Inflammatory macrophage treated with lipopolysaccharide for 4 hours (primary cell): ENCODE results near the gene TOP1.

Source experiments
- DNase-seq: peaks from one replicate; pipeline ENCODE4 v3.0.0-alpha.2; 2020

The TOP1 gene

DNA sequence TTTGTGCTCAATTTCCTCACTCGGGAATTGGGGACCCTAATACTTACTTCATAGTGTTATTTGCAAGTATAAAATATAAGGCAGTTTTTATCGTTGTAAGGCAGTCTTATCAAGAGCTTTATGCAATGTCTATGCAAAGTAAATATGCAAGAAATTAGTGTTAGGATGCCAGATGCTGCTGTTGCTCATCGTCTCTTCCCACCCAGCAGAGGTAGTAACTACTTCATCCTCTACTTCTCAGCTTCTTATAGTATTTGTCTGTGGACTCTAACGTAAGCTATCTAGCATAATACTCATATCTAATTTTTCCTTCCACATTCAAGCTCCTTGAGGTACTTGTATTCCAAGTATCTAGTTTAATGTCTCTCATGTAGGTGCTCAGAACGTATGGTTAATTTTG is 120.3 kb downstream of the TOP1 start:
- DNase-seq = no peak

DNA sequence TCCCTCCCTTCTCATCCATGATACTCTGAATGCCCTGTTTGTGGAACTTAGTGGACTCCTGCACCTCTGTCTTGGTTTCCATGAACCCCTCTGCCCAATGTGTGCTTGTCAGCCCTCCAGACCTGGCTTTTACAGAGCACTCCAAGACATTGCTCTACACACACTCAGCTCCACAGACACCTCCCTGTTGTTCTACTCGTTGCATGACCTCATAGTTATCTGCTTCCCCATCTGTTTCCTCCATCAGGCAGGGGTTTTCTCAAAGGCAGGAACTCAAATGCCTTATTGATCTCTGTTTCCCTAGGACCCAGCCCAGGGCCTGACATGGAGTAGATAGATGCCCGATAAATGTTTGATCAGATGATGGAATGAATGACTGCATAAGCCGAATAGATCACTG is 122.0 kb downstream of the TOP1 start:
- DNase-seq = no peak

DNA sequence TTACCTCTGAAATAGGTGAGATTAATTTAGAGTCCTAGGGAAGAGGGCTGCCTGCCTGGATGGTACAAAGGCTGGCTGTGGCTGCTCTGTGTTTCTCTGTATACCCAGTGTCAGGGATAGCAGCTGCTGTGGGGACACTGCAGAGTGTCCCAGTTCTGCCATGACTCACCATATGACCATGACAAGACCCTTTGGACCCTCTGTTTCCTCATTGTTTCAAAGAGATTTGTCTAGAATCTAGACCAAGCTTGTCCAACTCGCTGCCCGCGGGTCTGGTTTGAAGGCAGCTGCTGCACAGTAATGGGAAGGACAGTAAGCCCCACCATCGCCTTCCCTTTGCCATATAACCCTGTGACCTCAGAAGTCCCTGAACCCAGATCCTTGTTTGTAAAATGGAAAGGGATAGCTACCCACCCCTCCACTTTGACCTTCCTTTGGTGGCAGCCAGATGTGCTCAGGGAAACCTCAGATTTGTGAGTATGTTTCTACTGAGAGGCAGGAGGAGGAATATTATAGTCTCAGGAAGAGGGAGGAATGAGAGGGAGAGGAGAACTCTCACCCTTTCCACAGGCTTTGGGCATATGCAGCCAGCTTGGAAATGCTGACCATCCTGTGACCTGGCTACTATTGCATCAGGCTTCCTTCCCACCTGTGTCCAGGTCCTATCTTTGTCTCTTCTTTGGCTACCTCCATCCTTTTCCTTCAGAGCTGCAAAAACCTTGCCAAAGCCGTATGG is 122.7 kb downstream of the TOP1 start:
- DNase-seq = no peak

DNA sequence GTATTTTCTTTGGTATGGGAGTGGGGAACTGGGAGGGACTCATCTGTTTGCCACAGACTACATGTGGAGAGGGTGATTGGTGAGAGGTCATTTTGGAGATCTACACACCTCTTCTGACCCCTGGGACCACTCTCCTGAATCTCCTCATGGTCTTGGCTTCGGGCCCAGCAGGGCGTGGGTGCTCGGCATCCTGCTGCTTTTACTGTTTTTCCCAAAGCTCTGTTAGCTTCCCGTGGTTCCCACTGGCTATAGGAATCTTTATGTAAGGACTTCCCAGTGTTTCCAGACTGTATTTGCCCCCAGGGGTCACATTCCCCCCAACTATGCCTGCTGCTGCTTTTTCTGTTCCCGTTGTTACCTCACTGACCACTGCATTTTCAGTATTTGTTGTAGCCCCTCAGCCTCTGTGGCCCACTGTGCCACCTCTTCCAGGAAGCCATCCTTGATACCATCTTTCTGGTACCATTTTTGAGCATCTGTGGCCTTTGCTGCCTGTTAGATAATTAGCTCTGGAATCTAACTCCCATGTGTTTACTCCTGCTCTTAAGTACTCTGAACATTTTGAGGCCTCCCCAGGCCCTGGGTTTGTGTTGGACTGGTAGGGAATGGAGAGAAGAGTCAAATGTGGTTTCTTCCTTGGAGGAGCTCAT is 123.6 kb downstream of the TOP1 start:
- no peak for DNase-seq

DNA sequence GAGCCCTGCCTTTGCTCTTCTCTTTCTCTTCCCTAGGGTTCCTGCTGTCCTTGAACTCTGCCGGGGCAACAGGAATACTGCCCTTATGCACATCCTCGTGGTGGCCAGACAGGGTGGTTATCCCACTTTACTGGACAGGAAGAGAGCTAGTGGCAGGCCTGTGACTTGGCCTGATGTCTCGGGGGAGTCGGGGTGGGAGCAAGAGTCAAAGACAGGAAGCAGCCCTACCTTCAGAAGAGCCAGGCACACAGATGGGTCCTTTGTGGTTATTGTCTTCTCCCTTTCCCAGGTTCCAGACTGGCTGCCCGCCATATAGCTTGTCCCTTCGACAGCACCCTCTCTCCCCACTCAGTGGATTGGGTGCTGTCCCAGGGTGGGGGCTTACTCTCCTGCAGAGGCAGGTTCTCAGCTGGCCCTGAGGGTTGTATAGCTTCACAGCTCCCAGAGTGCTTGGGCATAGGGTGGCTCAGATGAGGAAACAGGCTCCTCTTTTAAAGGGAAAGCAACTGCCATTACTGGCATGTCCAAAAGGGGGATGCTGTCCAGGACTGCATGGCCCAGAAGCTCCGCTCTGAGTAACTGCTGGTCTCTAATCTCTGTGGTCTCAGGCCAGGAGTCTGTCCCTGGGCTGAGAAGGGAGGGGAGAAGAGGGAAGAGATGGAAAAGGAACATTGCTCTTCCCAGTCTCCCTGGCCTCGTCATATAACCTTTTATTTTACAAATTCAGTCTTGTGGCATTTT is 126.0 kb downstream of the TOP1 start:
- DNase-seq = no peak

DNA sequence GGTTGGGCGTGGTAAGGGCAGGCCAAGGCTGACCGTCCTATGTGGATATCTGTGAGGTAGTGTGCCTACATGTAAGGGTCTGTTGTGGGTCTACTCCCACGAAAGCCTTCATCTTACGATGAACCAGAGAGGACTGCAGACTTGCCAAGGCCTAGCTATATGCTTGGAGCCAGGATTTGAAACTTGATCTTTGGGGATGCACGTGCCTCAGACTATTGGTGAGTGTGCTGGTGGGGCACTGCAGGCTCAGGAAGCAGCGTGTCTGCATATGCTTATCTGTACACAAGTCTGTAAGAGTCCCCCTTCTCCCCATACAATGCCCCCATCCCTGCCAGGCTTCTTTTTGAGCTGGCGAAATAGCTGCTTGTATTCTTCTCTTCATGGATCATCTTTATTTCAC is 126.6 kb downstream of the TOP1 start:
- no peak for DNase-seq

DNA sequence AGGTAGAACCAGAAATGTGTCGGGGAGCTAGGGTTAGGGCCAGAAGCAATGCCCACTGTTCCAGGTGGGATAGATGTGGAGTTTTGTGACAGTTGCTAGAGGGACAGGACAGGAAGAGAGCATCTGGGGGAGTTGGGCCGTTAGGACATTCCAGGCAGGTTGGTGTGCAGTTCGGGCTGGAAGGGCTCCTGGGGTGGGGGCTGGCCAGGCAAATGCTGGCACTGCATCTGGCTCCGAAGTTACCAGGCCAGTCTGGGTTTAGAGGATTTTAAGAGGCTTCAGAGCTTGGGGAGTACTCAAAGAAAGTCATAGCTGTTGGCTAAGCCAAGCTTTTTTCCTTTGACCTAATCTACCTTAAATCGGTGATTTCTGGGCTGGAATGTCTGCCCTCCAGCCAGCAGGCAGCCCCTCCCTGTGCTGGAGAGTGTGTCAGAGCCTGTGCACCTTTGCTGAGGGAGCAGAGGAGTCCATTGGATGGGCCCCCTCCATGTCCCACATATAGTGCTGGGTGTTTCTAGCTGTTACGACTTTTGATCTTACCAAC is 129.5 kb downstream of the TOP1 start:
- DNase-seq = no peak

DNA sequence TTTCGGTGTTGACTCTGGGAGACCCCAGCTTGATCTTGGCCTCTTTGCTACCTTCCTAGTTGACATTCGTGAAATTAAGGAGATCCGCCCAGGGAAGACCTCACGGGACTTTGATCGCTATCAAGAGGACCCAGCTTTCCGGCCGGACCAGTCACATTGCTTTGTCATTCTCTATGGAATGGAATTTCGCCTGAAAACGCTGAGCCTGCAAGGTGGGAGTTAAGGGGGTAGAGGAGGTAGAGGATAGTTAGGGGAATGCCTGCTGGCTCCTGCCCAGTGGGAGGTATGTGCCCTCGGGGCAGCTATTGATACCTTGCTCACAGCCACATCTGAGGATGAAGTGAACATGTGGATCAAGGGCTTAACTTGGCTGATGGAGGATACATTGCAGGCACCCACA is 130.9 kb downstream of the TOP1 start:
- DNase-seq = no peak

DNA sequence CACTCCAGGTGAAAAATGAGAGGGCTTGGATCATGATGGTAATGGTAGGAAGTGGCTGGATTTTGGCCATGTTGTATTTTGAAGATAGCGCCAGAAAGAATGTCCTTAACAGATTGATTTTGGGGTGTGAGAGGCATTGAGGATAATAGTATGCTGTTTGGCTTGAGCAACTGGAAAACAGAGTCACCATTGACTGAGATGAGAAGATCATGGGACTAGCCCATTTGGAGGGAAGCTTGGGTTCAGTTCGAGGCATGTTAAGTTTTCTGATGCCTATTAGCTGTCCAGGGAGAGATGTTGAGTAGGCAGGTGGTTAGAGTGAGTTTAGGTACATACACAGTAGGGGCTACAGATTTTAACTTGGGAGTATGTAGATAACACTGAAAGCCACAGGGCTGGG is 132.1 kb downstream of the TOP1 start:
- no peak for DNase-seq

DNA sequence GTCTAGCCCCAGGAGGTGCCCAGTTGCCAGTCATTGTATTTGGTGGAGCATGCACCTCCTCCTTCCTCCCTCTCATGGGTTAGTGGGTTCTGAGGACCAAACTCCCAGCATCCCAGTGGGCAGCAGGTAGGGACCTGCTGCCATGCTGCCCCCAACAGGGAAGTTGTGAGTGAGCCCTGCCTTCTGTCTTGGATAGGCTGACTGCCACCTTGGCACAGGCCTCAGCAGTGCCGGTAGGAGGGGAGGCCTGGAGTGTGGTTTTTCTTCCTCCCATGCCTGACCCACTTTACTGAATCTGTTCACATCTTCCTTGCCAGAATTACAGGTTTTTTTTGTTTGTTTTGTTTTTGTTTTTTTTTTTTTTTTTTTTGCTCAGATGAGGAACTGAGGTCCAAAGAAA is 133.3 kb downstream of the TOP1 start:
- DNase-seq = no peak

DNA sequence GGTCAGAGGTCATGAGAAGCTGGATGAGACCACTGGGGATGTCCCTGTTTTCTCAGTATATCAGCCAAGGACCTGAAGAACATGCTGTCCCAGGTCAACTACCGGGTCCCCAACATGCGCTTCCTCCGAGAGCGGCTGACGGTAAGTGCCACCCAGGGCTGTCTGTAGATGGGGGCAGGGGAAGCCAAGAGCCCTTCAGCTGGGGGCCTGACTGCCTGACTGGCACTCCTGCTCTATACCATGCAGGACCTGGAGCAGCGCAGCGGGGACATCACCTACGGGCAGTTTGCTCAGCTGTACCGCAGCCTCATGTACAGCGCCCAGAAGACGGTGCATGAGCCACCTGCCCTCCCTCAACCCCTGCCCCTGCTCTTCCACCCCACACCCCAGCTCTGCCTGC is 133.8 kb downstream of the TOP1 start:
- no peak for DNase-seq

DNA sequence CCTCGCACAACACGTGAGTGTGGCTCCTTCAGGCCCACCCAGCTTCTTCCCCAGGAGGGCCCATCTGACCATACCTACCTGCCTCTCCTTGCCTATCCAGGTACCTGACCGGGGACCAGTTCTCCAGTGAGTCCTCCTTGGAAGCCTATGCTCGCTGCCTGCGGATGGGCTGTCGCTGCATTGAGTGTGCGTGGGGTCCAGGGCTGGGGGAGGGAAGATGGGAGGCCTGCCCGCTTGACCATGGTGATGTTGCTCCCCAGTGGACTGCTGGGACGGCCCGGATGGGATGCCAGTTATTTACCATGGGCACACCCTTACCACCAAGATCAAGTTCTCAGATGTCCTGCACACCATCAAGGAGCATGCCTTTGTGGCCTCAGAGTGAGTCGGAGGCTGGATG is 135.2 kb downstream of the TOP1 start:
- DNase-seq = no peak

DNA sequence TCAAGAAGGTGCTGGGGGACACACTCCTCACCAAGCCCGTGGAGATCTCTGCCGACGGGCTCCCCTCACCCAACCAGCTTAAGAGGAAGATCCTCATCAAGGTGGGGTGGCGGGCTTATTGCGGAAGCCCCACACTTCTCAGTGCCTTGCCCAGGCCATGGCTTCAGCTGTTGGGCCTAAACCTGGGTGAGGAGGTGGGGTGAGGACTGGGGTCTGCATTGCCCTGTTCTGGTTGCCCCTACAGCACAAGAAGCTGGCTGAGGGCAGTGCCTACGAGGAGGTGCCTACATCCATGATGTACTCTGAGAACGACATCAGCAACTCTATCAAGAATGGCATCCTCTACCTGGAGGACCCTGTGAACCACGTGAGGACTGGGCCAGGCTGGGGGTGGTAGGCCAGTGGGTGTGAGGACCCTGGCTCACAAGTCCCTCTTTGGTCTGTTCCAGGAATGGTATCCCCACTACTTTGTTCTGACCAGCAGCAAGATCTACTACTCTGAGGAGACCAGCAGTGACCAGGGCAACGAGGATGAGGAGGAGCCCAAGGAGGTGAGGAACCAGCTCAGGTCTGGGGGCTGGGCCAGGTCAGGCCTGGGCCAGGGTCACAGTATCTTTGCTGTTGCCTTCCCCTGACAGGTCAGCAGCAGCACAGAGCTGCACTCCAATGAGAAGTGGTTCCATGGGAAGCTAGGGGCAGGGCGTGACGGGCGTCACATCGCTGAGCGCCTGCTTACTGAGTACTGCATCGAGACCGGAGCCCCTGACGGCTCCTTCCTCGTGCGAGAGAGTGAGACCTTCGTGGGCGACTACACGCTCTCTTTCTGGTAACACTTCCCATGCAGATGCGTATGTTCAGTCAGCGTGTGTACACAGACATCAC is 136.6 kb downstream of the TOP1 start:
- DNase-seq = no peak

DNA sequence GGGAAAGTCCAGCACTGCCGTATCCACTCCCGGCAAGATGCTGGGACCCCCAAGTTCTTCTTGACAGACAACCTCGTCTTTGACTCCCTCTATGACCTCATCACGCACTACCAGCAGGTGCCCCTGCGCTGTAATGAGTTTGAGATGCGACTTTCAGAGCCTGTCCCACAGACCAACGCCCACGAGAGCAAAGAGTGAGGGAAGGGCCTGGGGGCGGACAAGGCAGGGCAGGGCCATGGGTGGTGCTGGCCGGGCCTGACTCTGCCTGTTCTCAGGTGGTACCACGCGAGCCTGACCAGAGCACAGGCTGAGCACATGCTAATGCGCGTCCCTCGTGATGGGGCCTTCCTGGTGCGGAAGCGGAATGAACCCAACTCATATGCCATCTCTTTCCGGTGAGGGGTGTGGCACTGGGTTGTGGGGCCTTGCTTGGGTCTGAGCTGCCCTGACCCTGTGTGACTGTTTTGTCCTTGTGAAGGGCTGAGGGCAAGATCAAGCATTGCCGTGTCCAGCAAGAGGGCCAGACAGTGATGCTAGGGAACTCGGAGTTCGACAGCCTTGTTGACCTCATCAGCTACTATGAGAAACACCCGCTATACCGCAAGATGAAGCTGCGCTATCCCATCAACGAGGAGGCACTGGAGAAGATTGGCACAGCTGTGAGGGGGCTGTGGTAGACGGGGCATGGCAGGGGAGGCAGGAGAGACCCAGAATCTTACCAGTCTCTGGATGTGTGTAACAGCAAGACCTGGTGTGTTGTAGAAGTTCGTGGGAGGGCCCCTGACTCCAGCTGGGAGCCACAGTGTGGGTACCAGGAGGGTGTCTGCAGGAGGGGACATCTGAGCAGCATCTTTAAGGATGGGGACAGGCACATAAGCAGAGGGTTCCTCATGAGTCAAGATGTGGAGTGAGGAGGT is 137.8 kb downstream of the TOP1 start:
- no peak for DNase-seq

DNA sequence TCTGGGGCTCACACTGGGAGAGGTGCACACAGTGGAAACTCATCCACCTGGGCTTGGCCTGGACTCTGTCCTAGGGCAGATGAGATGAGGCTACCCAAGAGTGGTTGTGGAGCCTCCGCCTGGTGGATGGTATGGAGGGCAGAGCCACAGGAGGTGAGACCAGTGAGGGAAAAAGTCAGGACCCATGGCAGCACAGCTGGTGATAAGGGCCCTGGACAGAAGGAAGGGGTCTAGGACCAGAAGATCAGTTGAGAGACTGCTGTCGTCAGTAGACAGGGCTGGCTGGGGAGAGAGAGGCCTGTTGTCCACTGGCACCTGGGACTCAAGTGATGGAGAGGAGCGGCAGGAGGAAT is 138.5 kb downstream of the TOP1 start:
- DNase-seq = no peak

DNA sequence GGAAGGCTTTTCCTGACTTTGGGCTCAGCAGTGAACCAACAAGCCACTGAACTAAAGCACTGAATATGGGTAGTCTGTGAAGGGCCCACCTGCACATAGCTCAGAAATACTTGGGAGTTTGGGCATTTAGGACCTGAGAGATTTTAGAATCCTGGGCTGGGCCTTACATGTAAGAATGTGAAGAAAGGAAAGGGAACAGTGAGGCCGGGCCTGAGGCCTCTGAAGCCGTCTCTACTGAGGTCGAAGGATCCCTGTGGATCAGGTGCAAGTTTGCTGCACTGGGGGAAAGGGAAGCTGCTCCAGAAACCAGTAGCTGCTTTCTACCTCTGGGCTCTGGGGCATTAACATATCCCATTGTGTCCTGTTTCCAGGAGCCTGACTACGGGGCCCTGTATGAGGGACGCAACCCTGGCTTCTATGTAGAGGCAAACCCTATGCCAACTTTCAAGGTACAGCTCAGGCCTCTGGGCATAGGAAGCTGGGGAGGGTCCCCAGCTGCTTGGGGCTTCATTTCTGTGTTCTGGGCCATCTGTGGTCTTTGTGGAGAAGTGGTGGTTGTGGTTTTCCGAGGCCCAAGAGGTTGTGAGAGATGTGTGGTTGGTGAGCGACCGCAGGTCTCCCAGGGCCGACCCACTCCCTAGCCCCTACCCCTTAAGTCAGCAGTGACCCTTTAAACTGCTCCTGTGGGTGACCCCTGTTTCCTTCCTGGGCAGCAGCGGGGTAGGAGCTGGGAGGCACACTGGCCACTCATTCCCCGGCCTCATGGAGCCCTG is 139.0 kb downstream of the TOP1 start:
- DNase-seq = no peak

DNA sequence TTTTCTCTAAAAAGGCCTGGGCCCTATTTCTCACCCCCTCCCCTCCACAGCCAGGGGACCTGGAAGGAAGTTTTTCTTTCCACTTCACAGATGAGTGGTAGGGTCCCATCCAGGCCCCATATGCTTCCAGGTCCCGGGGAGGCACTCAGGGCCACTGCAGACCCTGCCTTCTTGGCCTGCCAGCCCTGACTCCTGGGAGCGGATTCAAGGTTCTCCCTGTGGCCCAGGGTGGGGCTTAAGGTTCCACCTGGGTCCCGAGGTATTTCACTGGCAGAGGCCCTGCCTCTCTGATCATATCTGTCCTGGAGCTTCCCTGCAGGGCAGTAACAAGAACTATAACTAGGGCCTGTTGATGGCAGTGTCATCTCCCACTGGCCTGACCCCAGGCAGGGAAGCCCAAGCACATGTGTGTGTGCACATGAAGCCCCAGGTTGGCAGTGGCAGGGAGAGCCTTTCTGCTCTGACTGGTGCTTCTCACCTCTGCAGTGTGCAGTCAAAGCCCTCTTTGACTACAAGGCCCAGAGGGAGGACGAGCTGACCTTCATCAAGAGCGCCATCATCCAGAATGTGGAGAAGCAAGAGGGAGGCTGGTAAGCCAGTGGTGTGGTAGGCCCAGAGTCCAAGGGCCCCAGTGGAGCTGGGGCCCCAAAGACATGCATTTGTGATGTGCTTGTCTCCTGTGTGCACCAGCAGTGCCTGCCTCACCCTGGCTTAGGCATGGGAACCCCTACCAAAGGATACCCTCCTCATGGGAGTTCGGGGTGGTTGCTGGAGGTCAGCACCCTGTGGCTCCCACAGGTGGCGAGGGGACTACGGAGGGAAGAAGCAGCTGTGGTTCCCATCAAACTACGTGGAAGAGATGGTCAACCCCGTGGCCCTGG is 139.9 kb downstream of the TOP1 start:
- DNase-seq = no peak

DNA sequence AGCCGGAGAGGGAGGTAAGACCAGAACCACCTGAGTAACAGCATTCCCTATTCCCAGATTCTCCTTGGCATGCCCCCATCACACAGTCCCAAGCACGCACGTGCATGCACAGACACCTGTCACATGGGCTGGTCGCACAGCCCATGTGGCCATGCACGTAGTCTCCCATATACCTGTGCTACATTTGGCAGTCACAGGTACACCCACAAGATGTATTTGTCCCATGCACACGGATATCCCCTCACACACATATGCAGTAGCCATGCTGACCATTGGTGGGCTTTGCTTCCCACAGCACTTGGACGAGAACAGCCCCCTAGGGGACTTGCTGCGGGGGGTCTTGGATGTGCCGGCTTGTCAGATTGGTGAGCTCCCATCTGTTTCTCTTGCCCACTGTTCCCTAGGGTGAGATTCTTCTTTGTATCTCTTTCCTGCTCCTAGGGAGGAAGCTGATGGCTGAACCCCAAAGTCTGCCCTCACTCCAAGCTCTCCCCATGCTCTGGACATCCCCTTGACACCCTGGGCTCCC is 140.6 kb downstream of the TOP1 start:
- DNase-seq = no peak

DNA sequence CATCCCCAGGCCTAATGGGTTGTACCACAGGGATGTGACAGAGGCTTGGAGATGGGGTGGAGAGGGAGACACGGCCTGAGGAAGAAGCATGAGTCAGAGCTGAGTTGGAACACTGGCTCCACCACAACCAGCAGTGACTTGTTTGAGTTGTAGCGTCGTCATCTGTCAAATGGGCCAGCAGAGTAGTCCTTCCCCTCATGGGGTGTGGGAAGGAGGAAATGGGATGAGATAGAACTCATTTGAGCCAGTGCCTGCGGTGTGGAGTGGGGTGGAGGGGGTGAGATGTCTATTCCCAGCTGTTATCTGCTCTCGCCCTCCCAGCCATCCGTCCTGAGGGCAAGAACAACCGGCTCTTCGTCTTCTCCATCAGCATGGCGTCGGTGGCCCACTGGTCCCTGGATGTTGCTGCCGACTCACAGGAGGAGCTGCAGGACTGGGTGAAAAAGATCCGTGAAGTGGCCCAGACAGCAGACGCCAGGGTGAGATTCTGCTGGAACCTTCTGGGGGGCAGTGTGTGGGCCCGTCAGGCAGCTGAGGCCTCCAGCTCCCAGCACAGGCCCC is 141.2 kb downstream of the TOP1 start:
- DNase-seq = no peak
